Karpas-422 (cell line): ENCODE results near the gene SHANK2. TPM values are rescaled to one million over a fixed set of nuclear protein-coding genes. Genes with fewer than 3 reads are reported as not detected.
A peak's percentile ranks its signal among the peaks of the same experiment; 100 is the strongest.

Experiments
- DNase-seq: peaks from one replicate; pipeline ENCODE4 v3.0.0-alpha.2; 2015
- H2AFZ ChIP-seq: fragments of 200-600 bp; sonication (generic); 2 replicates; pipeline ENCODE4 v1.6.1; 2014; ENCODE audit warnings: antibody characterized with exemption, low read length, mixed read lengths
- H3K27ac ChIP-seq: fragments of 200-600 bp; sonication (generic); 2 replicates; pipeline ENCODE4 v1.5.1; 2014; ENCODE audit warnings: mild to moderate bottlenecking, low read length, moderate library complexity
- H3K27me3 ChIP-seq: fragments of 200-600 bp; sonication (generic); 2 replicates; pipeline ENCODE4 v1.6.1; 2014; ENCODE audit warnings: low read length, mixed read lengths
- H3K36me3 ChIP-seq: fragments of 200-600 bp; sonication (generic); 2 replicates; pipeline ENCODE4 v1.6.1; 2014; ENCODE audit warnings: low read length, mixed read lengths; ENCODE audit not compliant: insufficient read depth
- H3K4me1 ChIP-seq: fragments of 200-600 bp; sonication (generic); 2 replicates; pipeline ENCODE4 v1.6.1; 2014; ENCODE audit warnings: mild to moderate bottlenecking, low read length, mixed read lengths
- H3K4me2 ChIP-seq: fragments of 200-600 bp; sonication (generic); 2 replicates; pipeline ENCODE4 v1.6.1; 2014; ENCODE audit warnings: low read length, low read depth, mild to moderate bottlenecking; ENCODE audit not compliant: poor library complexity, severe bottlenecking
- H3K4me3 ChIP-seq: fragments of 200-600 bp; sonication (generic); 2 replicates; pipeline ENCODE4 v1.5.1; 2014; ENCODE audit warnings: mild to moderate bottlenecking, antibody characterized with exemption, low read length, mixed read lengths
- H3K79me2 ChIP-seq: fragments of 200-600 bp; sonication (generic); 2 replicates; pipeline ENCODE4 v1.6.1; 2014; ENCODE audit warnings: mild to moderate bottlenecking, low read length, mixed read lengths
- H3K9ac ChIP-seq: fragments of 200-600 bp; sonication (generic); 2 replicates; pipeline ENCODE4 v1.6.0; 2014; ENCODE audit warnings: low read length
- H3K9me2 ChIP-seq: fragments of 200-600 bp; sonication (generic), shearing (Covaris generic); replicated peaks from 2 replicates; pipeline ENCODE4 v1.6.0; 2014; ENCODE audit warnings: mild to moderate bottlenecking, low read length, moderate library complexity; ENCODE audit not compliant: insufficient read depth
- H3K9me3 ChIP-seq: fragments of 300-700, 200-600 bp; sonication (generic); 2 replicates; pipeline ENCODE4 v1.6.1; 2014; ENCODE audit warnings: low read length, mixed read lengths
- H4K20me1 ChIP-seq: fragments of 200-600 bp; sonication (generic); 2 replicates; pipeline ENCODE4 v1.6.1; 2014; ENCODE audit warnings: mild to moderate bottlenecking, antibody characterized with exemption, low read length, low read depth; ENCODE audit not compliant: insufficient read depth
- total RNA-seq: library from RNA; depleted of rRNA; stranded (reverse); fragments of >200 nt; shearing (Covaris generic); gene quantifications from 2 replicates; pipeline ENCODE4 v1.2.3, GENCODE V29; 2014; ENCODE audit warnings: low replicate concordance

SHANK2 gene
- total RNA-seq, 1 experiment from 2014 or later, result not detected

DNA sequence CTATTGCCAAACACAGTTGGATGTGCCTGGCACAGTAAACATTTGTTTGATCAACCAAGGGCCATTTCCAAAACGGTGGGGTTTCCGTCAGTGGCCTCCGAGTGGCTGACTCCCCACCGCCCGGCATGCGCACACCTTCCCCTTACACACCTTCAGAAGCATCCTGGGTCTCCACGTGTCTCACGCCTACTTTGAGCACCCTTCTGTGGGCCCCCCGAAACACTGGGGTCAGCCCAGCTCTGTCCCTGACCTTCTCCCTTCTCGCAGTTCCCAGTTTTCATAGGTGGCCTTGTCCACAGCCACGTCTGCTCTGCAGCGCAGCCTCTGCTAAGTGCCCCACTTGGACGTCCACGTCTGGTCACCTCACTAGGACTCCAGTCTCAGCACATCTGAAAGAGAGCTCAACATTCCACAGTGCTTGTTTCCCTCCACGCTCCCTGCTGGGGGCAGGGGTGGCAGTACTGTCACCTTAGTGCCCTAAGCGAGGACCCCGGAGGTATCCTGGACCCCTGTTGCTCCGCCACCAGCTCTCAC is 13.2 kb upstream of the SHANK2 start:
- Histone ChIP-seq H3K4me2 (no peak overlapping the region), H3K9me2 (no peaks in the 10 kb centered on the region), H3K79me2 (no peaks in the 10 kb centered on the region), H3K36me3 (no peaks in the 10 kb centered on the region), H3K27ac (no peak overlapping the region), H3K9me3 (no peaks in the 10 kb centered on the region), H3K4me3 (no peak overlapping the region), H4K20me1 (no peaks in the 10 kb centered on the region), H2AFZ (no peak overlapping the region), H3K4me1 (no peaks in the 10 kb centered on the region), H3K27me3 (no peaks in the 10 kb centered on the region), H3K9ac (no peak overlapping the region)
- no peak for DNase-seq

- Histone ChIP-seq H3K9me3 (no peaks in the 10 kb centered on the region), H3K9ac (no peak overlapping the region), H3K4me3 (no peak overlapping the region), H4K20me1 (no peaks in the 10 kb centered on the region), H2AFZ (no peak overlapping the region), H3K27me3 (no peaks in the 10 kb centered on the region), H3K4me2 (no peak overlapping the region), H3K4me1 (no peaks in the 10 kb centered on the region), H3K27ac (no peak overlapping the region), H3K36me3 (no peaks in the 10 kb centered on the region), H3K79me2 (no peaks in the 10 kb centered on the region), H3K9me2 (no peaks in the 10 kb centered on the region)
- no peak for DNase-seq
Measured at GRCh38 chr11:71263386-71263785, 11.0 kb upstream of the SHANK2 start.

- Histone ChIP-seq H3K4me2 (no peak overlapping the region), H3K9me2 (no peaks in the 10 kb centered on the region), H3K9me3 (no peaks in the 10 kb centered on the region), H2AFZ (no peak overlapping the region), H3K4me3 (no peak overlapping the region), H3K27me3 (no peaks in the 10 kb centered on the region), H3K79me2 (no peaks in the 10 kb centered on the region), H3K9ac (no peak overlapping the region), H3K27ac (no peak overlapping the region), H3K36me3 (no peaks in the 10 kb centered on the region), H4K20me1 (no peaks in the 10 kb centered on the region), H3K4me1 (no peaks in the 10 kb centered on the region)
- DNase-seq, result no peak
Measured at GRCh38 chr11:71255800-71256479, 3.6 kb upstream of the SHANK2 start.

DNA sequence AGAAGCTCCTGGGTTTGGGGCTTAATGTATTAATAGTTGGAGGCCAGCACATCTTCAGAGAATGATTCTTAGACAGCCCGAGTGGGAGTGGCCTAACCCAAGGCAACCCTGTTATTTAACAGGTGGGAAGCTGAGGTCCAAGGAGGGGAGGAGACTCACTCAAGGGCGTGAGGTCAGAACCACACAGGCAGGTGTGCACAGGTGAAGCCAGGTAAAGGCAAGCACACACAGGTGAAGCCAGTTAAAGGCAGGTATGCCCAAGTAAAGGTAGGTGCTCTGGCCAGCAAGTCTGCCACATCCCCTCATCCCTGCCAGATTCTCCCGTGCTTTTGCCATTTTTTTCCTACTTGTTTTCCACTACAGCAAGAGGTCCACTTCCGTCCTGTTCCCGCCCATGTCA is 2.9 kb upstream of the SHANK2 start:
- Histone ChIP-seq H3K27ac (no peak overlapping the region), H3K9ac (no peak overlapping the region), H3K36me3 (no peaks in the 10 kb centered on the region)

DNA sequence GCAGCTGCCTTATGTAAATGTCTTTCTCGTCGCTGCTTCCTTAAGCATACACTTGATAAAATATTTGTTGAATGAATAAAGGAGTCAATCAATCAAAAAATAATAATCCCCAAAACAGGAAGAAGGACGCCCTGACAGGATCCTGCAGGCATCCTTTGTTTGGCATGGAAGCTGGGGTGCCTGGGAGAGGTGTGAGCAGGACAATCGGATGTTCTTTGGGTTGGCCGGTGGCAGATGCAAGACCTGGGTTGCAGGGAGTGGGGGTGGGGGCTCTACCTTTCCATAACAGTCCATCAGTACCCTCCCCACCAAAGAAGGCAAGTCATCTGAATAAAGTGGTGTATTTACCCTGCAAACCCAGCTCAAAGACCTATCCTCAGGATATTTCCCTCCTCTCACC is 1.4 kb upstream of the SHANK2 start:
- H2AFZ ChIP-seq, result no peak overlapping the region
- H3K27me3 ChIP-seq, result no peaks in the 10 kb centered on the region
- H3K27ac ChIP-seq, result no peak overlapping the region
- H3K79me2 ChIP-seq, result no peaks in the 10 kb centered on the region
- H3K9ac ChIP-seq, result no peak overlapping the region
- H3K9me3 ChIP-seq, result no peaks in the 10 kb centered on the region
- no peaks in the 10 kb centered on the region for H3K36me3 ChIP-seq
- H4K20me1 ChIP-seq, result no peaks in the 10 kb centered on the region
- no peaks in the 10 kb centered on the region for H3K4me1 ChIP-seq
- no peak overlapping the region for H3K4me2 ChIP-seq
- no peak for DNase-seq
- no peak overlapping the region for H3K4me3 ChIP-seq
- no peaks in the 10 kb centered on the region for H3K9me2 ChIP-seq

More for the DNA sequence above, 2.9 kb upstream of the SHANK2 start:
- Histone ChIP-seq H3K9me2 (no peaks in the 10 kb centered on the region), H3K27me3 (no peaks in the 10 kb centered on the region), H3K9me3 (no peaks in the 10 kb centered on the region), H3K4me3 (no peak overlapping the region), H3K4me1 (no peaks in the 10 kb centered on the region), H2AFZ (no peak overlapping the region), H3K4me2 (no peak overlapping the region), H3K79me2 (no peaks in the 10 kb centered on the region), H4K20me1 (no peaks in the 10 kb centered on the region)
- no peak for DNase-seq

GRCh38 chr11:71252770-71253730 is 673 bp upstream of the SHANK2 start:
- H3K9me3 ChIP-seq, result no peaks in the 10 kb centered on the region
- H3K27me3 ChIP-seq, result no peaks in the 10 kb centered on the region
- no peak overlapping the region for H3K4me3 ChIP-seq
- H4K20me1 ChIP-seq, result no peaks in the 10 kb centered on the region; the same call in 1 of the 2 replicates
- H3K4me2 ChIP-seq, result no peak overlapping the region
- H3K36me3 ChIP-seq, result no peaks in the 10 kb centered on the region
- H3K9me2 ChIP-seq, result no peaks in the 10 kb centered on the region
- H3K27ac ChIP-seq, result no peak overlapping the region
- DNase-seq, result no peak
- no peaks in the 10 kb centered on the region for H3K79me2 ChIP-seq
- H2AFZ ChIP-seq, result no peak overlapping the region
- no peaks in the 10 kb centered on the region for H3K4me1 ChIP-seq
- no peak overlapping the region for H3K9ac ChIP-seq

DNA sequence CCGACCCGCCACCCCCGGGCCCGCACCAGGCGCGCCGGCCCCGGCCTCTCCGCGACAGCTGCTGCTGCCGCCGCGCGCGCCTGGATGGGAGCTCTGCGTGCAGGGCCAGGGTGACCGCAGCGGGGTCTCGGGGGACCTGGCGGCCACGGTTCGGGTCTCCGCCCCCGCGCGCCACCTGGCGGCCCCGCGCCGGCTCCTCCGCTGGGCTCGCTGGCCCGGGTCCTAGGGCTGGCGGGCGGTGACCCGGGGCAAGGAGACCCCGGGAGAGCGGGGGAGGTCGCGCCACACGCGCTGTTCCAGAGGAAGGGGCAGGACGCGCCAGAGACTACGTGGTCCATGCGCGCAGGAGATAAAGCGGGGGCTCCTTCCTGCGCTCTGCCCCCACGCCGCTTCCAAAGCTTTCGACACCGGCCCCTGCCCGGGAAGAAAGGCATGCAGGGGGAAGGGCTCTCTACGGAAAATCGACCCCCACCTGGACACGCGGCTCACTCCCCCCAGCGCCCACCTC is 562 bp downstream of the SHANK2 start:
- Histone ChIP-seq H3K9me3 (no peaks in the 10 kb centered on the region), H4K20me1 (no peaks in the 10 kb centered on the region; the same call in 1 of the 2 replicates), H3K27me3 (no peaks in the 10 kb centered on the region), H3K9ac (no peak overlapping the region), H3K4me3 (no peak overlapping the region), H3K9me2 (no peaks in the 10 kb centered on the region), H3K36me3 (no peaks in the 10 kb centered on the region), H3K79me2 (no peaks in the 10 kb centered on the region), H3K27ac (no peak overlapping the region), H2AFZ (no peak overlapping the region), H3K4me2 (no peak overlapping the region), H3K4me1 (no peaks in the 10 kb centered on the region)
- peak; percentile 46 for DNase-seq

GRCh38 chr11:71251151-71251721 is 1.1 kb downstream of the SHANK2 start:
- H3K27me3 ChIP-seq, result no peaks in the 10 kb centered on the region
- H3K9me2 ChIP-seq, result no peaks in the 10 kb centered on the region
- no peak for DNase-seq
- H4K20me1 ChIP-seq, result no peaks in the 10 kb centered on the region; the same call in 1 of the 2 replicates
- H3K36me3 ChIP-seq, result no peaks in the 10 kb centered on the region
- H3K27ac ChIP-seq, result no peak overlapping the region
- no peaks in the 10 kb centered on the region for H3K79me2 ChIP-seq
- H3K9me3 ChIP-seq, result no peaks in the 10 kb centered on the region
- H3K4me3 ChIP-seq, result no peak overlapping the region
- H3K9ac ChIP-seq, result no peak overlapping the region
- no peaks in the 10 kb centered on the region for H3K4me1 ChIP-seq
- H3K4me2 ChIP-seq, result no peak overlapping the region
- H2AFZ ChIP-seq, result no peak overlapping the region
